Glutamatergic neuron (in vitro differentiated cells): Measurements from ENCODE around the gene SLC2A5. TPM values are rescaled to one million over a fixed set of nuclear protein-coding genes. Genes with fewer than 3 reads are reported as not detected.

Experiments
- DNase-seq: peaks from one replicate; pipeline ENCODE4 v3.0.0; 2022
- H3K27ac Mint-ChIP-seq: one replicate; pipeline ENCODE4 v1.8.0; 2020; ENCODE audit warnings: mild to moderate bottlenecking, mixed read lengths, inconsistent platforms; ENCODE audit not compliant: unreplicated experiment
- H3K27me3 Mint-ChIP-seq: one replicate; pipeline ENCODE4 v1.8.0; 2020; ENCODE audit warnings: mild to moderate bottlenecking, moderate library complexity, mixed read lengths, inconsistent platforms; ENCODE audit not compliant: unreplicated experiment
- H3K36me3 Mint-ChIP-seq: one replicate; pipeline ENCODE4 v1.8.0; 2020; ENCODE audit warnings: mild to moderate bottlenecking, mixed read lengths, inconsistent platforms; ENCODE audit not compliant: unreplicated experiment
- H3K4me1 Mint-ChIP-seq: one replicate; pipeline ENCODE4 v1.8.0; 2020; ENCODE audit warnings: mild to moderate bottlenecking, low read depth, mixed read lengths, inconsistent platforms; ENCODE audit not compliant: unreplicated experiment
- H3K4me3 Mint-ChIP-seq: one replicate; pipeline ENCODE4 v1.8.0; 2020; ENCODE audit warnings: mild to moderate bottlenecking, mixed read lengths, inconsistent platforms; ENCODE audit not compliant: unreplicated experiment
- H3K9me3 Mint-ChIP-seq: one replicate; pipeline ENCODE4 v1.8.0; 2020; ENCODE audit warnings: mild to moderate bottlenecking, moderate library complexity, mixed read lengths, inconsistent platforms; ENCODE audit not compliant: unreplicated experiment
- CTCF ChIP-seq: fragments of 200-600 bp; sonication (generic); IDR thresholded peaks from one replicate; pipeline ENCODE4 v1.5.0; 2021; ENCODE audit not compliant: partially characterized antibody, unreplicated experiment
- total RNA-seq: library from RNA; stranded (reverse); fragmentation: NEBNext Ultra II Directional; extraction: Animal tissue kit (Norgen Biotek cat#: 25700); gene quantifications from one replicate; pipeline ENCODE4 v1.2.1, GENCODE V29; 2021; ENCODE audit not compliant: unreplicated experiment

The SLC2A5 gene
- total RNA-seq, 1 donor from 2014 or later = 0.64 TPM

GRCh38 chr1:9084906-9085305, 15.5 kb upstream of the SLC2A5 start:
- no peaks in the 10 kb centered on the region for H3K4me1 Mint-ChIP-seq
- no peak overlapping the region for H3K27ac Mint-ChIP-seq
- H3K9me3 Mint-ChIP-seq = peaks cover 4% of the 10 kb centered on the region
- no peak for TF ChIP-seq CTCF
- DNase-seq = no peak
- no peaks in the 10 kb centered on the region for H3K27me3 Mint-ChIP-seq
- peaks cover 12% of the 10 kb centered on the region for H3K36me3 Mint-ChIP-seq
- no peak overlapping the region for H3K4me3 Mint-ChIP-seq

DNA sequence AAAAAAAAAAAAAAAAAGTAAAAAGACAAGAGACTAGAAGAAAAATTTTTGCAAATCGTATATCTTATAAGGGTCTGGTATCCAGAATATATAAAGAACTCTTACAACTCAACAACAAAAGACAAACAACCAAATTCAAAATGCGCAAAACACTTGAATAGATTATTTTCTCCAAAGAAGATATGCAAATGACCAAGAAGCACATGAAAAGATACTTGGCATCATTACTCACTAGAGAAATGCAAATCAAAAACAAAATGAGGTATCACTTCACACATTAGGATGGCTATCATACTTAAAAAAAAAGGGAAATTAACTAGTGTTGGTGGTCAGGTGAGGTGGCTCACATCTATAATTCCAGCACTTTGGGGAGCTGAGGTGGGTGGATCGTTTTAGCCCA, 12.0 kb upstream of the SLC2A5 start:
- Mint-ChIP-seq H3K27me3 (no peaks in the 10 kb centered on the region), H3K4me1 (no peaks in the 10 kb centered on the region), H3K27ac (no peak overlapping the region), H3K4me3 (no peak overlapping the region), H3K36me3 (no peaks in the 10 kb centered on the region), H3K9me3 (no peaks in the 10 kb centered on the region)
- DNase-seq = no peak
- no peak for TF ChIP-seq CTCF

DNA sequence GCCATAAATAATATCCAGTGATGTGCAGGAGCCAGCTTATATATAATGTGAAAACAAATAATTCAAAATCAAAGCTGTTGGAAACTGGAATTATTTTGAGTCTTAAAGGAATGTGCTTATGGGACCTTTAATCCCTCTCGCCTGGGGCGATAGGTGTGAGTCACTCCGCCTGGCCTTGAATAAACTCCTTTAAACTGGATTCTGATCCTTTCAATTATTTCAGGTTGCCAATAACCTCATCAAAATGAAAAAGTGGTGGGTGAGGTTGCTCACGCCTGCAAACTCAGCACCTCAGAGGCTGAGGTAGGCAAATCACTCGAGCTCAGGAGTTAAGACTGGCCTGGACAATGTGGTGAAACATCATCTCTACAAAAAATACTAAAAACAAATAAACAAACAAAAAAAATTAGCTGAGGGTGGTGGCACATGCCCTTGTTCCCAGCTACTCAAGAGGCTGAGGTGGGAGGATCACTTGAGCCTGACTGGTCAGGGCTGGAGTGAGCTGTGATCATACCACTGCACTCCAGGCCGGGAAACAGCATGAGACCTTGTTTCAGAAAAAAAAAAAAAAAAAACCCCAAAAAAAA, 11.4 kb upstream of the SLC2A5 start:
- H3K9me3 Mint-ChIP-seq = no peaks in the 10 kb centered on the region
- no peak overlapping the region for H3K27ac Mint-ChIP-seq
- no peak for TF ChIP-seq CTCF

DNA sequence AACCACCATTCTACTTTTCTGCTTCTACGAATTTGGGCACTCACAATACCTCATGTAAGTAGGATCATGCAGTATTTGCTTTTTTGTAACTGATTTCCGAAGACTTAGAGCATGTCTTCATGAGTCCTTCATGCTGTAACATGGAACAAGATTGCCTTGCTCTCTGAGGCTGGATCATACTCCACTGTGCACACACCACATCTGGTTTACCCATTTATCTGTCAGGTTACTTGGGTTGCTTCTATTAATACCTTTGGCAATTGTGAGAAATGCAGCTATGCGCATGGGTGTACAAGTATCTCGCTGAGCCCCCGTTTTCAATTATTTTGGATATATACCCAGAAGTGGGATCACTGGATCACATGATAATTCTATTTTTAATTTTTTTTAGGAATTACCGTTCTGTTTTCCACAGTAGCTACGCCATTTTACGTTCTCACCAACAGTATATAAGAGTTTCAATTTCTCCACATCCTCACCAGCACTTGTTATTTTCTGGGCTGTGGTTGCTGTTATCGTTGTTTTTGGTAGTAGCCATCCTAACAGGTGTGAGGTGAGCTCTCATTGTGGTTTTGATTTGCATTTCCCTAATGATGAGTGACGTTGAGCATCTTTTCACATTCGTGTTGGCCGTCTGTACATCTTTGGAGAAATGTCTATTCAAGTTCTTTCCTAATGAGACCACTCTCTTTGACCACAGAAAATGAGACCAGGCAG, 10.7 kb upstream of the SLC2A5 start:
- TF ChIP-seq CTCF = no peak
- H3K36me3 Mint-ChIP-seq = no peaks in the 10 kb centered on the region
- no peaks in the 10 kb centered on the region for H3K4me1 Mint-ChIP-seq
- no peaks in the 10 kb centered on the region for H3K27me3 Mint-ChIP-seq
- no peaks in the 10 kb centered on the region for H3K9me3 Mint-ChIP-seq
- no peak overlapping the region for H3K27ac Mint-ChIP-seq
- no peak overlapping the region for H3K4me3 Mint-ChIP-seq
- no peak for DNase-seq

More for the DNA sequence above, 11.4 kb upstream of the SLC2A5 start:
- Mint-ChIP-seq H3K27me3 (no peaks in the 10 kb centered on the region), H3K36me3 (no peaks in the 10 kb centered on the region), H3K4me1 (no peaks in the 10 kb centered on the region), H3K4me3 (no peak overlapping the region)
- no peak for DNase-seq

GRCh38 chr1:9078752-9079500, 9.5 kb upstream of the SLC2A5 start:
- Mint-ChIP-seq H3K4me1 (no peaks in the 10 kb centered on the region), H3K36me3 (no peaks in the 10 kb centered on the region), H3K27me3 (no peaks in the 10 kb centered on the region), H3K9me3 (no peaks in the 10 kb centered on the region), H3K4me3 (no peak overlapping the region), H3K27ac (no peak overlapping the region)
- no peak for TF ChIP-seq CTCF
- DNase-seq = no peak
